LNCAP (cell line): ENCODE results near the gene ATF6.

ENCODE experiments used
- CTCF ChIP-seq: fragments of 450-650 bp; IDR thresholded peaks from 2 replicates; pipeline ENCODE4 v1.5.1; 2017; ENCODE audit warnings: mild to moderate bottlenecking

Gene ATF6

GRCh38 chr1:161932668-161933067 lies 166.5 kb downstream of the ATF6 start:
- TF ChIP-seq CTCF, result no peak

- no peak for TF ChIP-seq CTCF
Measured at GRCh38 chr1:161933592-161934588, 167.8 kb downstream of the ATF6 start.

GRCh38 chr1:161935264-161935663 lies 169.1 kb downstream of the ATF6 start:
- no peak for TF ChIP-seq CTCF

GRCh38 chr1:161936786-161937185 lies 170.7 kb downstream of the ATF6 start:
- no peak for TF ChIP-seq CTCF

- TF ChIP-seq CTCF, result no peak
Measured at GRCh38 chr1:161940866-161941591, 174.9 kb downstream of the ATF6 start.

GRCh38 chr1:161941726-161942436 lies 175.8 kb downstream of the ATF6 start:
- no peak for TF ChIP-seq CTCF

- TF ChIP-seq CTCF, result no peak
Measured at GRCh38 chr1:161943737-161944136, 177.6 kb downstream of the ATF6 start.
